Neutrophil (primary cell): ENCODE results near the gene KCNAB2.
"Not testable (repeated sequence)": the region's sequence is repeated elsewhere in the genome, so short reads cannot be mapped to it uniquely, and the experiment has no call there.

Experiments
- H3K27ac ChIP-seq: fragments of 200-600 bp; sonication (generic); 2 replicates; pipeline ENCODE4 v1.5.1; 2016; ENCODE audit warnings: mild to moderate bottlenecking, moderate library complexity
- H3K27me3 ChIP-seq: fragments of 200-600 bp; sonication (generic); 2 replicates; pipeline ENCODE4 v1.6.0; 2016; ENCODE audit warnings: mild to moderate bottlenecking
- H3K36me3 ChIP-seq: fragments of 200-600 bp; sonication (generic); 2 replicates; pipeline ENCODE4 v1.5.1; 2017
- H3K4me1 ChIP-seq, 2 experiments: fragments of 200-600 bp in 1 of 2; sonication (generic) in 1 of 2; 1 replicate in 1 of 2; 2 replicates in 1 of 2; pipeline versions ENCODE4 v1.5.1 to v1.6.1; 2013 to 2016; ENCODE audit warnings: low read depth in 1 of 2, low read length in 1 of 2, mild to moderate bottlenecking in 1 of 2, moderate library complexity in 1 of 2; ENCODE audit not compliant: control insufficient read depth in 1 of 2, insufficient read depth in 1 of 2
- H3K4me3 ChIP-seq, 2 experiments: fragments of 200-600 bp in 1 of 2; sonication (generic) in 1 of 2; 1 replicate in 1 of 2; 2 replicates in 1 of 2; pipeline ENCODE4 v1.5.1; 2013 to 2016; ENCODE audit warnings: low read depth in 1 of 2, low read length in 1 of 2, mild to moderate bottlenecking in 1 of 2, moderate library complexity in 1 of 2
- H3K9me3 ChIP-seq: fragments of 200-600 bp; sonication (generic); 2 replicates; pipeline ENCODE4 v1.5.1; 2016
- TF ChIP-seq, protein P1 (sequence below): fragments of 200-600 bp; sonication (generic); IDR thresholded peaks from 2 replicates; pipeline ENCODE4 v1.5.1; 2016; ENCODE audit warnings: antibody characterized with exemption

KCNAB2 gene

DNA sequence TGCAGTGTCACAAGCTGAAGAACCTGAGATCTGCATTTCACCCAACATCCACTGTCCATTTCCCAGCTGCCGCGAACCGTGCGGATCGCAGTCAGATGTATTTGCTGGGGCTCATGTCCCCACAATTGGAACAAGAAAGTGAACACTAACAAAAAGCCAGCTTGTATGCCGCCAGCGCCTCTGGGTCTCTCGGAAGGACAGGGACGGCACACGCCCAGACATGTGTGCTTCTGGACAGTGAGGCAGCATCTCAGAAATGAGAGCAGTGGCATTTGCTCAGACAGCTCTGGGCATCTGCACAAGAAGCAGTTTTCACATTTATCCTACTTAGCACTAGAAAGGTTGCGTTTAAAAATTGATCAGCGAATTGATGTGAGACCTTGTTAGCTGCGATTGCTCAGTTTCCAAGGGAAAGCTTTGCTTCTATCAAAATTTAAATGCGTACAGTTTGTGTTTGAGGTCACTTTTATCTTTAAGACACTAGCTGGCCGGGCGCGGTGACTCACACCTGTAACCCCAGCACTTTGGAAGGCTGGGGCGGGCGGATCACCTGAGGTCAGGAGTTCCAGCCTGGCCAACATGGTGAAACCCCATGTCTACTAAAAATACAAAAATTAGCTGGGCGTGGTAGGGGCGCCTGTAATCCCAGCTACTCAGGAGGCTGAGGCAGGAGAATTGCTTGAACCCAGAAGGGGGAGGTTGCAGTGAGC is 28.7 kb downstream of the KCNAB2 start:
- Histone ChIP-seq H3K27me3 (no peaks in the 10 kb centered on the region), H3K4me3 (no peak overlapping the region), H3K27ac (no peak overlapping the region), H3K9me3 (no peaks in the 10 kb centered on the region), H3K4me1 (no peaks in the 10 kb centered on the region), H3K36me3 (peaks cover 95% of the 10 kb centered on the region)
- TF ChIP-seq, protein P1, sequence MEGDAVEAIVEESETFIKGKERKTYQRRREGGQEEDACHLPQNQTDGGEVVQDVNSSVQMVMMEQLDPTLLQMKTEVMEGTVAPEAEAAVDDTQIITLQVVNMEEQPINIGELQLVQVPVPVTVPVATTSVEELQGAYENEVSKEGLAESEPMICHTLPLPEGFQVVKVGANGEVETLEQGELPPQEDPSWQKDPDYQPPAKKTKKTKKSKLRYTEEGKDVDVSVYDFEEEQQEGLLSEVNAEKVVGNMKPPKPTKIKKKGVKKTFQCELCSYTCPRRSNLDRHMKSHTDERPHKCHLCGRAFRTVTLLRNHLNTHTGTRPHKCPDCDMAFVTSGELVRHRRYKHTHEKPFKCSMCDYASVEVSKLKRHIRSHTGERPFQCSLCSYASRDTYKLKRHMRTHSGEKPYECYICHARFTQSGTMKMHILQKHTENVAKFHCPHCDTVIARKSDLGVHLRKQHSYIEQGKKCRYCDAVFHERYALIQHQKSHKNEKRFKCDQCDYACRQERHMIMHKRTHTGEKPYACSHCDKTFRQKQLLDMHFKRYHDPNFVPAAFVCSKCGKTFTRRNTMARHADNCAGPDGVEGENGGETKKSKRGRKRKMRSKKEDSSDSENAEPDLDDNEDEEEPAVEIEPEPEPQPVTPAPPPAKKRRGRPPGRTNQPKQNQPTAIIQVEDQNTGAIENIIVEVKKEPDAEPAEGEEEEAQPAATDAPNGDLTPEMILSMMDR = no peak

DNA sequence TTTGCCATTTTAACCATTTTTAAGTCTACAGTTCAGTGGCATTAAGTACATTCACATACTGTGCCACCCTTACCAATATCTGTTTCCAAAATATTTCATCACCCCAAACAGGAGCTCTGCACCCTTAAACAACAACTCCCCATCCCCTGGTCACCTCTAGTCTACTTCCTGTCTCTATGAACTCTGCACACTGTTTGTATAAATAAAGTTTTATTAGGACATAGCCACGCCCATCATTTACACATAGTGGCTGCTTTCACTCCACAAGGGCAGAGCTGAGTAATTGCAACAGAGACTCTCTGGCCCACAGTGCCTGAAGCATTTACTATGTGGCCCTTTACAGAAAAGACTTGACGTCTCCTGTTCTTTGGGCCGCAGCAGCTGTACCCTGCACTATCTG is 30.1 kb downstream of the KCNAB2 start:
- H3K36me3 ChIP-seq = peaks cover 96% of the 10 kb centered on the region
- no peak overlapping the region for H3K27ac ChIP-seq
- no peak overlapping the region for H3K4me3 ChIP-seq
- no peaks in the 10 kb centered on the region for H3K4me1 ChIP-seq
- TF ChIP-seq, protein P1 = no peak
- no peaks in the 10 kb centered on the region for H3K9me3 ChIP-seq
- H3K27me3 ChIP-seq = no peaks in the 10 kb centered on the region

GRCh38 chr1:6077061-6077460 is 31.4 kb downstream of the KCNAB2 start:
- peaks cover 98% of the 10 kb centered on the region for H3K36me3 ChIP-seq
- H3K4me3 ChIP-seq, H3K4me1 ChIP-seq, H3K9me3 ChIP-seq, H3K27me3 ChIP-seq, H3K27ac ChIP-seq: not testable (repeated sequence)

DNA sequence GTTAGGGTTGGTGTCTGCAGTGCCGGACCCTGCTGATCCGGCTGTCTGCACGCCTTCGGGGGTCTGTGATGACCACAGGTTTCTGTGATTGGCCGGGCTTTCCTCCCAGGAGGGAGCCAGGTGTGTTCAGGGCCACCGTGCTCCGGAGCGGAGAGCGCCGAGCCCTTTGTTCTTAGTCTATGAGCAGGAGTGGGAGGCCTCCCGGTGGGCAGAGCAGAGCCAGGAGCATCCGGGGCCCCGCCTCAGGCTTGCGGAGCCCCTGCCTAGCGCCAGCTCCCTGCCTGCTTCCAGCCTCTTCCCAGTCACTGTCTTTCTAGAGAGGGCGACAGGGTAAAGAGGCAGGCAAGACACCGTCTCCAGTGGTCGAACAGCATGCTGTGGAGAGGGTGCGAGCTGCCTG is 31.8 kb downstream of the KCNAB2 start:
- H3K4me1 ChIP-seq = peaks cover 0 to 5% of the 10 kb centered on the region in 2 experiments
- peaks cover 98% of the 10 kb centered on the region for H3K36me3 ChIP-seq
- TF ChIP-seq, protein P1 = no peak

DNA sequence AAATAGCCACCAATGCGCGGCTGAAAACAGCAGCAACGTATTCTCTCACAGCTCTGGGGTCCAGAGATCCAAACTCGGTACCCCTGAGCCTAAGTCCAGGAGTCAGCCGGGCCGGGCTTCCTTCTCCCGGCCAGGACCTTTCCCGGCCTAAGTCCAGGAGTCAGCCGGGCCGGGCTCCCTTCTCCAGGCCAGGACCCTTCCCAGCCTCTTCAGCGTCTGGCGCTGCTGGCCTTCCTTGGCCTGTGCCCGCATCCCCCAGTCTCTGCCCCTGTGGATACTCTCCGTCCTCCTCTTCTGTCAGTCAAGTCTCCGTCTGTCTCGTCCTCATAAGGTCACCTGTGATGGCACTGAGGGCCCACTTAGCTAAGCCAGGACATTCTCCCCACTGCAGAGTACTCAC is 32.2 kb downstream of the KCNAB2 start:
- peaks cover 0 to 6% of the 10 kb centered on the region in 2 experiments for H3K4me1 ChIP-seq
- H3K9me3 ChIP-seq = no peaks in the 10 kb centered on the region
- H3K27ac ChIP-seq = no peak overlapping the region
- H3K27me3 ChIP-seq = no peaks in the 10 kb centered on the region
- H3K4me3 ChIP-seq = no peak overlapping the region
- TF ChIP-seq, protein P1 = no peak
- peaks cover 98% of the 10 kb centered on the region for H3K36me3 ChIP-seq

More for the DNA sequence above, 31.8 kb downstream of the KCNAB2 start:
- no peaks in the 10 kb centered on the region for H3K27me3 ChIP-seq
- H3K4me3 ChIP-seq = no peak overlapping the region
- H3K9me3 ChIP-seq = no peaks in the 10 kb centered on the region
- no peak overlapping the region for H3K27ac ChIP-seq

DNA sequence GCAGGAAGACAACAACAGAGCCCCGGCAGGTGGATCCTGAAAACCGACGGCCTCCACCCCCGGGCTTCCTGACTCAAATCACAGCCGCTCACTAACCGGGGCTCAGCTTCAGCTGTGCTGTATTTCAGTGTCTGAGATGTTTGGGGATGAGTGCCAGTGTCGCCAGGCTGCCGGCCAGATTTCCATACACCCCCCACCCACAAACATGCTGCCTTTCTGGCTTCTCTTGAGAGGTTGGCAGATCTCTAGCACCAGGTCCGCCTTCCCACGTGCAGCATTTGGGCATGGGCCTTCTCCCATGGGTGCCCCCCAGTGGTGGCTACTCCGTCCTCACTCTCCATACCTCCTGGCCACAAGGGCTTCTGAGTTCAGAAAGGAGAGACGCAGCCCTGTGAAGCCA is 34.8 kb downstream of the KCNAB2 start:
- Histone ChIP-seq H3K27ac (no peak overlapping the region), H3K36me3 (peaks cover 97% of the 10 kb centered on the region), H3K4me3 (no peak overlapping the region), H3K4me1 (peaks cover 0 to 6% of the 10 kb centered on the region in 2 experiments), H3K9me3 (no peaks in the 10 kb centered on the region), H3K27me3 (no peaks in the 10 kb centered on the region)
- TF ChIP-seq, protein P1 = no peak
